Endothelial cell of umbilical vein (primary cell): ENCODE measurements around the gene RAC3. TPM values are rescaled to one million over a fixed set of nuclear protein-coding genes. Genes with fewer than 3 reads are reported as not detected.

Experiments used
- BruUV-seq: library from RNA; stranded (reverse); fragments of 400-500 nt; replicated peaks from 2 replicates; lab custom pipeline; 2021; lab: Mats Ljungman, UMichigan
- CTCF ChIA-PET: fragments of 300-600, 350-600 bp; sonication (Branson Sonifier 250); formaldehyde crosslinking; loops from one replicate; lab custom pipeline; 2021; ENCODE audit warnings: antibody characterized with exemption, inconsistent platforms; lab: Charles Lee
- POLR2A ChIA-PET: fragments of 300-600, 350-600 bp; sonication (Branson Sonifier 250); formaldehyde crosslinking; loops from one replicate; lab custom pipeline; 2021; ENCODE audit warnings: antibody characterized with exemption, inconsistent platforms; lab: Charles Lee
- DNase-seq: peaks from one replicate; pipeline ENCODE4 v3.0.0-alpha.2; 2011; ENCODE audit warnings: low read depth, low spot score
- FAIRE-seq: peaks from 2 replicates; lab custom pipeline; 2011; peaks lifted over from hg19 to GRCh38; lab: Jason Lieb, UNC
- H2AFZ ChIP-seq: 2 replicates; pipeline ENCODE4 v1.6.0; 2012; ENCODE audit warnings: low read depth, low read length, control low read depth, inconsistent platforms
- H3K27ac ChIP-seq: 2 replicates; pipeline ENCODE4 v1.5.1; 2011; ENCODE audit warnings: low read depth, mild to moderate bottlenecking, control low read depth, low read length, moderate library complexity; ENCODE audit not compliant: insufficient read depth
- H3K27me3 ChIP-seq, 2 experiments: 2 replicates each; pipeline versions ENCODE4 v1.6.0 to v1.6.1; 2011; ENCODE audit warnings: low read length in 2 of 2, mixed read lengths in 1 of 2; ENCODE audit not compliant: control insufficient read depth in 2 of 2, insufficient read depth in 2 of 2
- H3K36me3 ChIP-seq, 2 experiments: 2 replicates in 1 of 2; 3 replicates in 1 of 2; pipeline ENCODE4 v1.5.1; 2011; ENCODE audit warnings: low read length in 2 of 2, mild to moderate bottlenecking in 1 of 2, moderate library complexity in 1 of 2; ENCODE audit not compliant: control insufficient read depth in 2 of 2, insufficient read depth in 2 of 2; ENCODE audit errors: extremely low read depth in 1 of 2
- H3K4me1 ChIP-seq: 3 replicates; pipeline ENCODE4 v1.5.1; 2011; ENCODE audit warnings: mild to moderate bottlenecking, low read length; ENCODE audit not compliant: control insufficient read depth, insufficient read depth; ENCODE audit errors: extremely low read depth
- H3K4me2 ChIP-seq: 2 replicates; pipeline ENCODE4 v1.6.1; 2011; ENCODE audit warnings: low read length, control low read depth, mixed read lengths; ENCODE audit not compliant: insufficient read depth
- H3K4me3 ChIP-seq, 3 experiments: fragments of 200-600 bp in 1 of 3; sonication (generic), shearing (Covaris generic) in 1 of 3; replicated peaks in 1 of 3; 2 replicates each; pipeline ENCODE4 v1.5.1; 2011 to 2016; ENCODE audit warnings: control low read depth in 3 of 3, low read length in 3 of 3, mild to moderate bottlenecking in 2 of 3, inconsistent platforms in 1 of 3, low read depth in 1 of 3, moderate library complexity in 1 of 3; ENCODE audit not compliant: insufficient read depth in 1 of 3
- H3K79me2 ChIP-seq: 2 replicates; pipeline ENCODE4 v1.6.0; 2012; ENCODE audit warnings: low read length, inconsistent platforms; ENCODE audit not compliant: control insufficient read depth, insufficient read depth
- H3K9ac ChIP-seq: replicated peaks from 2 replicates; pipeline ENCODE3; 2011; ENCODE audit warnings: low read length, control low read depth; ENCODE audit not compliant: insufficient read depth; ENCODE audit errors: extremely low read depth
- H3K9me1 ChIP-seq: replicated peaks from 3 replicates; pipeline ENCODE4 v1.6.0; 2011; ENCODE audit warnings: mild to moderate bottlenecking, low read length; ENCODE audit not compliant: control insufficient read depth, insufficient read depth; ENCODE audit errors: extremely low read depth
- H3K9me3 ChIP-seq: replicated peaks from 2 replicates; pipeline ENCODE4 v1.5.1; 2012; ENCODE audit warnings: low read length, inconsistent platforms; ENCODE audit not compliant: control insufficient read depth, insufficient read depth
- H4K20me1 ChIP-seq: replicated peaks from 2 replicates; pipeline ENCODE3; 2011; ENCODE audit warnings: mild to moderate bottlenecking, low read length; ENCODE audit not compliant: control insufficient read depth, insufficient read depth; ENCODE audit errors: extremely low read depth
- CTCF ChIP-seq, 2 donors: IDR thresholded peaks; 1 replicate in 1 of 2; 2 replicates in 1 of 2; pipeline ENCODE4 v1.5.1; 2011; ENCODE audit warnings: low read length in 2 of 2, mild to moderate bottlenecking in 2 of 2, moderate library complexity in 2 of 2, control low read depth in 1 of 2, inconsistent platforms in 1 of 2, low read depth in 1 of 2; ENCODE audit not compliant: insufficient read depth in 1 of 2; ENCODE audit errors: extremely low read depth in 1 of 2
- EZH2 ChIP-seq: IDR thresholded peaks from 2 replicates; pipeline ENCODE4 v1.6.1; 2012; ENCODE audit warnings: borderline replicate concordance, low read depth, mild to moderate bottlenecking, moderate library complexity, low read length, inconsistent platforms; ENCODE audit not compliant: severe bottlenecking
- FOS ChIP-seq: IDR thresholded peaks from 2 replicates; pipeline ENCODE4 v1.6.1; 2011; ENCODE audit warnings: mild to moderate bottlenecking, low read length, moderate library complexity, borderline replicate concordance; ENCODE audit not compliant: insufficient read depth
- GATA2 ChIP-seq: IDR thresholded peaks from 2 replicates; pipeline ENCODE4 v1.7.0; 2011; ENCODE audit warnings: low read depth, mild to moderate bottlenecking, moderate library complexity, mixed read lengths, low read length; ENCODE audit not compliant: insufficient read length, insufficient read depth
- JUN ChIP-seq: IDR thresholded peaks from 2 replicates; pipeline ENCODE4 v1.6.1; 2011; ENCODE audit warnings: borderline replicate concordance, low read depth; ENCODE audit not compliant: insufficient read length, insufficient read depth
- MAX ChIP-seq: IDR thresholded peaks from 2 replicates; pipeline ENCODE4 v1.6.1; 2011; ENCODE audit not compliant: insufficient read depth, insufficient read length
- MYC ChIP-seq: IDR thresholded peaks from one replicate; pipeline ENCODE4 v1.6.1; 2011; ENCODE audit warnings: mild to moderate bottlenecking, low read depth, low read length
- POLR2A ChIP-seq: IDR thresholded peaks from 2 replicates; pipeline ENCODE4 v1.6.1; 2012; ENCODE audit warnings: low read depth, mild to moderate bottlenecking, control low read depth, low read length
- POLR2AphosphoS5 ChIP-seq: IDR thresholded peaks from 2 replicates; pipeline ENCODE4 v1.6.1; 2012; ENCODE audit warnings: low read depth, mild to moderate bottlenecking, control low read depth, low read length, moderate library complexity; ENCODE audit not compliant: insufficient read depth
- dilution Hi-C: fragments of 300-500 bp; cut with MboI; formaldehyde crosslinking; loops from one replicate; pipeline ENCODE4 v1.15.0; 2019; ENCODE audit warnings: low sequenced_read_pairs; ENCODE audit not compliant: extremely low pct_ligation_motif_present
- intact Hi-C: fragments of 100-400 bp; cut with micrococcal nuclease; formaldehyde crosslinking; loops from one replicate; pipeline ENCODE4 v1.10.0; 2022
- polyA plus RNA-seq, 4 experiments: library from polyadenylated mRNA; depleted of rRNA in 3 of 4; stranded (reverse) in 3 of 4; unstranded in 1 of 4; fragments of >200 nt; gene quantifications; 2 replicates each; pipeline versions ENCODE4 v1.2.1 to v1.2.3, GENCODE V29; 2011 to 2012; ENCODE audit warnings: missing spikeins in 1 of 4
- total RNA-seq: library from RNA; stranded (reverse); gene quantifications from 2 replicates; pipeline ENCODE4 v1.2.3, GENCODE V29; 2021

The RAC3 gene
- total and polyA plus RNA-seq, 2 donors (not counting 3 experiments of a cell fraction or from before 2014, with no cell fraction given) = 34.1 to 56.0 TPM

- no peak overlapping the region for H3K4me2 ChIP-seq
- DNase-seq (no peak), FAIRE-seq (no peak)
- no peaks in the 10 kb centered on the region for H3K79me2 ChIP-seq
- ChIA-PET POLR2A (no interaction called here), CTCF (no interaction called here)
- H3K4me1 ChIP-seq = peaks cover 13% of the 10 kb centered on the region
- H3K9me1 ChIP-seq = no peaks in the 10 kb centered on the region
- no peak overlapping the region for H3K9ac ChIP-seq
- no TSS peak for BruUV-seq
- intact Hi-C loops = loop anchor here (5.0 kb wide), 1 partner anchor 74 kb away; the partner anchor contains the start of gene MAFG
- no peaks in the 10 kb centered on the region for H3K36me3 ChIP-seq
- H3K9me3 ChIP-seq = no peaks in the 10 kb centered on the region
- H3K27ac ChIP-seq = no peak overlapping the region
- TF ChIP-seq FOS (no peak), MYC (no peak), JUN (no peak), GATA2 (no peak)
- no peak overlapping the region for H3K4me3 ChIP-seq
- no peaks in the 10 kb centered on the region for H4K20me1 ChIP-seq
- H2AFZ ChIP-seq = no peak overlapping the region
- no peaks in the 10 kb centered on the region for H3K27me3 ChIP-seq
- dilution Hi-C loops = no loop called here
These were observed 30.5 kb upstream of the RAC3 start for GRCh38 chr17:82000803-82001570.

GRCh38 chr17:82001571-82002056 is 29.9 kb upstream of the RAC3 start:
- intact Hi-C loops = loop anchor here (5.0 kb wide), 1 partner anchor 74 kb away; the partner anchor contains the start of gene MAFG
- FAIRE-seq (no peak), DNase-seq (no peak)
- Histone ChIP-seq H3K27me3 (no peaks in the 10 kb centered on the region), H3K4me1 (peaks cover 13% of the 10 kb centered on the region), H3K9me3 (no peaks in the 10 kb centered on the region), H3K27ac (no peak overlapping the region), H3K9me1 (no peaks in the 10 kb centered on the region), H3K79me2 (no peaks in the 10 kb centered on the region), H3K9ac (no peak overlapping the region), H3K4me3 (no peak overlapping the region), H4K20me1 (no peaks in the 10 kb centered on the region), H3K4me2 (no peak overlapping the region), H2AFZ (no peak overlapping the region), H3K36me3 (no peaks in the 10 kb centered on the region)
- TF ChIP-seq EZH2 (no peak), POLR2AphosphoS5 (no peak), CTCF (IDR thresholded peaks at IDR 0.05; ENCODE audit: extremely low read depth in 1 of 2, insufficient read depth in 1 of 2, low read depth in 1 of 2, low read length in 2 of 2) (no peak), POLR2A (no peak), MAX (no peak), FOS (no peak), JUN (no peak), MYC (no peak), GATA2 (no peak)
- dilution Hi-C loops = no loop called here
- no TSS peak for BruUV-seq
- POLR2A ChIA-PET = no interaction called here
- CTCF ChIA-PET = no interaction called here
